Measurements from ENCODE around the gene GREM1. TPM values are rescaled to one million over a fixed set of nuclear protein-coding genes. Genes with fewer than 3 reads are reported as not detected.

Gene GREM1
- total and polyA plus RNA-seq, 9 of the 15 experiments (the other 6 are each of a cell fraction or from before 2014, with no cell fraction given) = 0.01 to 0.20 (median 0.06) TPM; not detected in 6

DNA sequence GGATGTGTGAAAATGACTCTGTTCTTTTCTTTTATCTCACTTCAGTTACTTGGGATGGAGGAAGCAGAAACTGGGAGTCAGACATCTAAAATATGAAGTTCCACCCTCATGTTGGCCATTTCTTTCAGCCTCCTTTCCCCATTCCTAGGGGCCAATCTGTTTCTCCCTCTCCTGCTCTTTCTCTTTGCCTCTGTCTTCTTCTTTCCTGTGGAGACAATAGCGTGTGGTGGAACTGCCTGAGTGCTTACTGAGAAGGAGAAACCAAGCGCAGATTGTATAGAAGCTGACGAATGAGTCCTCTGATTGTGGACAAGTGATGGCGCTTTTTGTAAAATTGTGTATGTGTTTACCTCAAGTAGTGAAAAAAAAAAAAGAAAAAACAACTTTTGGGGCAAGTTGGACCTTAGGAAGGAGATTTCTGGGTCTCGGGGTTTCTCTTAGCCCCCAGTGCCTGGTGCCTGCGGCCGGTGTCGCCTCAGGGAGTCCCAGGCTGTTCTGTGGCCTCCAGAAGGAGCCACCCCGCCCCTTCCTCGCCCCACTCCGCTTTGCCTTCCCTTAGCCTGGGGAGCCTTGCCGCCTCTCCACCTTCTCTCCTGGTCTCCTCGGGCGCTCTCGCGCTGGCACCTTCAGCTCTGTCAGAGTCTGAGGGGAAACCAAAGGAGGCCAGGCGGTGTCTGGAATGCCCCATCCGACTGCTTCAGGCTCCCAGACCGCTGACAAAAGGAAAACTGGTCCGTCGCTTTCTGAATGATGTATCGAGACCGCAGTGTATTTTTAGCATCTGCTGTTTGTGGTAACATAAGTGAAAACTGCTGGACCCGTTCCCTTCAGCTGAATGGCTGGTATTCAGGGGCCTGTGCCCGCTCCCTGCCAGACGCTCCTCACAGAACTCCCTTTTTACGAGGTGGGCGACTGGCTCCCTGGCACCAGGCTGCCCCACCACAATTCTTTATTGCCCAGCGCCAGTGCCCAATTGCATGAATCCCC lies 46.2 kb upstream of the GREM1 start:
- Histone ChIP-seq H2AFZ (ENCODE audit: low read depth, low read length) (no peak overlapping the region), H4K20me1 (replicated peaks; ENCODE audit: control insufficient read depth, insufficient read depth, low read length) (no peaks in the 10 kb centered on the region), H3K36me3 (ENCODE audit: control insufficient read depth, insufficient read depth, low read length) (no peaks in the 10 kb centered on the region), H3K4me1 (replicated peaks in 1 of 2; ENCODE audit: control insufficient read depth in 2 of 2, insufficient read depth in 2 of 2, low read length in 2 of 2) (peaks cover 0 to 3% of the 10 kb centered on the region in 2 experiments; a peak in 1 of 5 replicates), H3K9me1 (ENCODE audit: control insufficient read depth, insufficient read depth, low read length) (no peaks in the 10 kb centered on the region), H3K79me2 (ENCODE audit: control insufficient read depth, insufficient read depth, low read length) (no peaks in the 10 kb centered on the region), H3K27me3 (ENCODE audit: control insufficient read depth in 2 of 2, insufficient read depth in 2 of 2, low read length in 2 of 2) (peaks cover 24 to 25% of the 10 kb centered on the region in 2 experiments; a peak in 4 of 5 replicates), H3K4me3 (no peak overlapping the region), H3K27ac (ENCODE audit: extremely low read depth, low read depth, low read length) (no peak overlapping the region), H3K4me2 (ENCODE audit: insufficient read depth, low read length) (no peak overlapping the region), H3K9me3 (replicated peaks; ENCODE audit: control insufficient read depth, insufficient read depth, low read depth, low read length) (no peaks in the 10 kb centered on the region), H3K9ac (ENCODE audit: insufficient read depth in 1 of 2, low read depth in 2 of 2, low read length in 2 of 2) (no peak overlapping the region)
- DNase-seq (ENCODE audit: extremely low read depth in 1 of 4, low spot score in 3 of 4) (no peak), ATAC-seq (0 out of 3 replicates have a peak, but pooled peaks have one; percentile 37), FAIRE-seq (no peak)
- TF ChIP-seq CREBBP (IDR thresholded peaks at IDR 0.05; ENCODE audit: low read depth, low read length) (no peak), E2F4 (CRISPR knock-in tag; IDR thresholded peaks at IDR 0.05; ENCODE audit: low read depth) (no peak), ZNF668 (CRISPR knock-in tag; IDR thresholded peaks at IDR 0.05) (no peak), STAT6 (CRISPR knock-in tag; IDR thresholded peaks at IDR 0.05) (no peak)
- TF ChIP-seq, protein P1, sequence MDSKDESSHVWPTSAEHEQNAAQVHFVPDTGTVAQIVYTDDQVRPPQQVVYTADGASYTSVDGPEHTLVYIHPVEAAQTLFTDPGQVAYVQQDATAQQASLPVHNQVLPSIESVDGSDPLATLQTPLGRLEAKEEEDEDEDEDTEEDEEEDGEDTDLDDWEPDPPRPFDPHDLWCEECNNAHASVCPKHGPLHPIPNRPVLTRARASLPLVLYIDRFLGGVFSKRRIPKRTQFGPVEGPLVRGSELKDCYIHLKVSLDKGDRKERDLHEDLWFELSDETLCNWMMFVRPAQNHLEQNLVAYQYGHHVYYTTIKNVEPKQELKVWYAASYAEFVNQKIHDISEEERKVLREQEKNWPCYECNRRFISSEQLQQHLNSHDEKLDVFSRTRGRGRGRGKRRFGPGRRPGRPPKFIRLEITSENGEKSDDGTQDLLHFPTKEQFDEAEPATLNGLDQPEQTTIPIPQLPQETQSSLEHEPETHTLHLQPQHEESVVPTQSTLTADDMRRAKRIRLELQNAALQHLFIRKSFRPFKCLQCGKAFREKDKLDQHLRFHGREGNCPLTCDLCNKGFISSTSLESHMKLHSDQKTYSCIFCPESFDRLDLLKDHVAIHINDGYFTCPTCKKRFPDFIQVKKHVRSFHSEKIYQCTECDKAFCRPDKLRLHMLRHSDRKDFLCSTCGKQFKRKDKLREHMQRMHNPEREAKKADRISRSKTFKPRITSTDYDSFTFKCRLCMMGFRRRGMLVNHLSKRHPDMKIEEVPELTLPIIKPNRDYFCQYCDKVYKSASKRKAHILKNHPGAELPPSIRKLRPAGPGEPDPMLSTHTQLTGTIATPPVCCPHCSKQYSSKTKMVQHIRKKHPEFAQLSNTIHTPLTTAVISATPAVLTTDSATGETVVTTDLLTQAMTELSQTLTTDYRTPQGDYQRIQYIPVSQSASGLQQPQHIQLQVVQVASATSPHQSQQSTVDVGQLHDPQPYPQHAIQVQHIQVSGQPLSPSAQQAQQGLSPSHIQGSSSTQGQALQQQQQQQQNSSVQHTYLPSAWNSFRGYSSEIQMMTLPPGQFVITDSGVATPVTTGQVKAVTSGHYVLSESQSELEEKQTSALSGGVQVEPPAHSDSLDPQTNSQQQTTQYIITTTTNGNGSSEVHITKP (IDR thresholded peaks at IDR 0.05; ENCODE audit: partially characterized antibody) = no peak
- TF ChIP-seq, protein P2, sequence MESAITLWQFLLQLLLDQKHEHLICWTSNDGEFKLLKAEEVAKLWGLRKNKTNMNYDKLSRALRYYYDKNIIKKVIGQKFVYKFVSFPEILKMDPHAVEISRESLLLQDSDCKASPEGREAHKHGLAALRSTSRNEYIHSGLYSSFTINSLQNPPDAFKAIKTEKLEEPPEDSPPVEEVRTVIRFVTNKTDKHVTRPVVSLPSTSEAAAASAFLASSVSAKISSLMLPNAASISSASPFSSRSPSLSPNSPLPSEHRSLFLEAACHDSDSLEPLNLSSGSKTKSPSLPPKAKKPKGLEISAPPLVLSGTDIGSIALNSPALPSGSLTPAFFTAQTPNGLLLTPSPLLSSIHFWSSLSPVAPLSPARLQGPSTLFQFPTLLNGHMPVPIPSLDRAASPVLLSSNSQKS (CRISPR knock-in tag; IDR thresholded peaks at IDR 0.05) = no peak
- intact Hi-C loops (cut with micrococcal nuclease) = no loop called here
- no TSS peak for BruUV-seq (replicated peaks)
- ChIA-PET CTCF (ENCODE audit: low intra/inter-chr PET ratio) (no interaction called here), POLR2A (interaction anchor here (1.2 kb wide), 1 partner anchor 15 kb away, joined by 3 read pairs; no protein-coding TSS in a partner anchor)
- in situ Hi-C loops (cut with MboI) = no loop called here
- 14% methylated on average over 29 of the region's 29 CpGs for WGBS (ENCODE audit: insufficient coverage, low coverage, missing lambda C conversion rate)

Measured in K562 (cell line).